NCI-H146 treated with DMSO at 0.1 percent for 48 hours (cell line): ENCODE measurements around the gene JTB.

Experiments
- DNase-seq: peaks from one replicate; lab custom pipeline; 2025; ENCODE audit not compliant: unreplicated experiment; lab: John Stamatoyannopoulos, UW

Gene JTB

DNA sequence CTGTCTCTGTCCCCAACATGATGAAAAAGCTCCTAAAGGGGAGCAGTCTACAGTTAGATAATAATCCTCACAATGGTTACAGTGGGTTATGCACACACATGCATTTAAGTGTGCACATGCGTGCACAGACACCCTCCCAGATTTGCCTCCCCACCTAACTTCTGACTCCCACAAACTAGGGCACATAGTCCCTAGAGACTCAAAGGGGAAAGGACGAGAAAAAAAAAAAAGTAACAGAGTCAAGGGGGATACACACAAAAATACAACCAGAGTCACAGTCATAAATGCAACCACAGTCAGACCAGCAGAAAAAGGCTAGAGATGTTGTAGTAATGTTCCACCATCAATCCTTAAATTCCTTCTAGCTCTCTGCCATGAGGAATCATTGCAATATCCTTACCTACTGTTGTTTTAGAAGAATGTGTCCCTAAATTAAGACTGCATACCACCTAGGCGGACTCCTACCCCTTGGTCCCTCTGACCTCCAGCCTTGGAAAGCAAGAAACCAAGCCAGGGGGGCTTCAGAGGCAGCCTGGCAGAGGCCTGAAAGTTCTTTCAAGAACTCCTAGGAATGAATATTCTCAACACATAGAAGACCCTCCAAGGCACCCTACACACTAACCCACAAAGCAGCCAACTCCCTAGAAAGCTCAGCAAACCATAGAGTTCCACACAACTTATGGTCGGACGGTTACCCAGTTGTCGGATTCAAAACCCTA is 20.3 kb downstream of the JTB start:
- DNase-seq: no peak

GRCh38 chr1:153954826-153955225 is 22.6 kb downstream of the JTB start:
- no peak for DNase-seq

DNA sequence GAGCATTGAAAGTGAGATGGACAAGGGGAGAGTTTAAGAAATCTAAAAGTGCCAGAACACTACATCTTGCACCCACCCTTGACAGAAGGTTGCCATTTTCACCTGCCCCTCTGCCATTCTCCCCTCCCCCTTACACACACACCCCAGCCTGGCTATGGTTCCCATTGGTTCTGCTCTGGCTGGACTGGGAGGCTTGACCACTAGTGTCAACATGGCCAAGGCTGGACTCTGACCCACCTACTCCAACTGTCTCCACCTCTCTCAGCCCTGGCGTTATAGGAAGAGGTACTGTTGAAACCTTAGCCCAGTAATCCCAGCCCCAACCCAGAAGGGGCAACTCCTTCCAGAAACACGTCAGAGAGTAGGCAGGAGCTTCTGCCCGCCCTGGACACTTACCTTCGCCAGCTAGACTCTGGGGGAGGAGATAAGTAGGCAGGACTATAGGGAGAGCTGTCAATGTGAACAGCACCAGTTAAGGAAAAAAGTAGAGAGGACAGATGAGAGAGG is 23.6 kb downstream of the JTB start:
- DNase-seq: no peak

- no peak for DNase-seq
Measured at GRCh38 chr1:153951801-153952200, 25.7 kb downstream of the JTB start.

DNA sequence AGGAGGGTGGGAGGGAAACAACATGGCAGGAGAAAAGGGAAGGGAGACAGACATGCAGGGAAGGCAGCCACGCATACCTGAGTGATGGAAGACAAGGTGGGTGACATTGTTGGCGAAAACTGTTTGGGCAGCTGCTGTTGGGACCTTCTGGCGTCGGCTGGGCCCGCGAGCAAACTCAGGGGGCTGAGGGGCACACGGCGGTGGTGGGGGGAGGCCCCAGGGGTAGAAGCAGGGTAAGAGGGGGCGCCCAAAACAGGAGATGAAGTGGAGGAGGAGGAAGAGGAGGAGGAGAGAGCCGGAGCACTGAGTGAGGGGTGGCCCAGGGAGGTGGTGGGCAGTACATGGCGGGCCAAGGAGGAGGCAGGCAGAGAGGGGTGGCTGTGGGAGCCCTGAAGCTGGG is 26.3 kb downstream of the JTB start:
- DNase-seq: no peak

DNA sequence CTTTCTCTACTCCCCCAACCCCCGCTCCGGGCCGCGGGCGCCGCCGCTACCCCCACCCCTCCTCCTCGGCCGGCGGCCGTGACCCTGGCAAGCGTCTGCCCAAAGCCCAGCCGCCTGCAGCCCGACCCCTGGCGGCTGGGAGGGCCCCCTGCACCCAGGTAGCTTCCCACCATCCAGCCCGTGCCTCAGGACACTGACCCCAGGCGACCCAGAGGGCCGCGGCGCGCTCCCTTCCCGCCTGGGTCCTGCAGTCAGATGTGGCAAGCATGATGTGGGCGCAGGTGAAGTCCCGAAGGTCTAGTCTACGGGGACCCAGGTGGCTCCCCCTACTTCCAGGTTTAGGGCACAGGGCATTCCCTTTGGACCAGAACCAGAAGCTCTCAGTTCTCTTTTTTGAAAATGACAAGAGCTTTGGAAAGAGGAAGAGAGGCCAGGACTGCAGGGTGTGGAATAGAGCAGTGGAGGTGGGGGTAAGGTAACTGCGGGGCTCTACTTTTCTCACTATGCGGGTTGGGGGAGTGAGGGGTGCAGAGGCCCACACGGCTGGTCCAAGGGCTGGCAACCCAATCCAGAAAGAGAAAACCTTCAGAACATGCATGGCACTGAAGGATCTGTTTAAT is 30.7 kb downstream of the JTB start, which contains the start of gene DENND4B:
TSS of gene DENND4B (minus strand) at position 97 of the 620 bp plus-strand sequence. CDS start 2,344 bp downstream, outside the sequence.
- peak; percentile 43 for DNase-seq

DNA sequence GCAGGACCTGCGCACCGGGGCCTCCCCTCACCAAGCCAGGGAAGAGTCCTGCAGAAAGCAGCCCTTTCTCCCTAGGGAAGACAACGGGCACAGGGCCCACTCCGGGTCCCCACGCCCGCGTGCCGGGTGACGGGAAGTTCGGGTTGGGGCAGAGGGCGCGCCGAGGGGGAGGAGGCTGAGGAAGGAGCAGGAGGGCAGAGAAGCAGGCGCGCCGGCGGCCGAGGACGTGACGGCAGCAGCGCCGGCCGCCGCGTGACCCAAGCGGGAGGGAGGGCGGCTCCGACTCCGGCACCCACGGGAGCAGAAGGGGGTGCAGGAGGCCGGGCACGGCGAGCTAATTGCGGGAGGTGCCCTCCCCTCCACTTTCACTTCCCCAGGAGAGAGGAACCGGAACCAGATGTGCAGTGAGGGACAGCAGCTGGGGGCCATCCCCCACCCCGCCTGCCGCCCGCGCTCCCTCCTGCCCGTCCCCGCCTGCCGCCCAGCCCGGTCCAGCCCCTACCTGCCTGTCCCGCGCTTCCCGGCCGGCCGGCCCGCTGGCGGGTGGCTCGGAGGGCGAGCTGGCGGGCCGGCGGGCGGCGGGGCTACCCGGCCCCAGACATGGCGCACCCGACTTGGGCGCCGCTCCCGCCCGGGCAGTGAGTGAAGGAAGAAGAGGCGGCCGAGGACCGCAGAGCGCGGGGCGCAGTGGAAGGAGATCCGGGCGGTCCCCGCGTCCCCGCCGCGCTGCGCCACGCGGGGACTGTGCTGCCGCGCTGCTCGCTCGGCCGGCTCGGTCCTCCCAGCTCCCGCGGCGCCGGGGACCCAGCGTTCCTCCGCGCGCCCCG is 31.5 kb downstream of the JTB start:
- DNase-seq: peak; percentile 14

DNA sequence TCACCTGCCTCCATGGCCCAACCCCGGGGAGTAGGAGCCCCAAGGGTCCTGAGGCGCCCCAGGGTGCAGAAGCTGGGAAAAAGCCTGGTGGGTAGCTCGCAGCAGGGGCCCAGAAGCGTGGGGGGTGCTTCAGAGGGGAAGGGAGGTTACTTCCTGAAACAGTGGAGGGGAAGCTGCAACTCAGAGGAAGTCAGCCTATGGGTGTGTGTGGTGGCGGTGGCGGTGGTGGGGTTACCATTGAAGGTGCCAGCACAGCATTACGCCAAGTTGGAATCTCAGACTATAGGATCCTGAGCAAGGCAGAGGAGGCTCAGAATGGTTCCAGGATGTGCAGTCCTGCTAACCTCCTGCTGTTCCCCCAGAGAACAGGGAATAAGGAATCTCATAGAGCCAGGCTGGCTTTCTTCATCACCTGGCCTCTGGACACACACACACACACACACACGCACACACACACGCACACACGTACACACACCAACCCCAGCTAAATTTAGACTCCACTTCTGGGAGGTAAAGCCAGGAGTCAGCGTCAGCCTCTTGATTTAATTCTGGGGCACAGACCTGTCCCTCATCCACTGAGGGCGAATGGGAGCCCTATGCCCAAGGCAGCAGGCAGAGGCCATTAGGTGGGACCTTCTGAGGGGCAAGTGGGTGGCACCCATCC is 32.2 kb downstream of the JTB start:
- DNase-seq: no peak

DNA sequence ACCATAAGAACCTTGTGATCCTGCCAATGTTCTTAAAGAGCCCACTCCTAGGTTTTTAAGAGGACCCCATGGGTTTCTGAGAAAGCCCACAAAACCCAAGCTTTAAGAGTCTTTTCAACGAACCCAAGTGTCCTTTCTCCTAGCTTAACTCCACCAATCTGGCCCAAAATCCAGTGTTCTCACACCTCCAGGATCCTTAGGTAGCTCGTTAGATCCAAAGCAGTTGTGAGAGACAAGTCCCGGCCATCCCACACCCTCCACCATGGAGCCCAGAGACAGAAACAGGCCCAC is 32.7 kb downstream of the JTB start:
- DNase-seq: no peak

DNA sequence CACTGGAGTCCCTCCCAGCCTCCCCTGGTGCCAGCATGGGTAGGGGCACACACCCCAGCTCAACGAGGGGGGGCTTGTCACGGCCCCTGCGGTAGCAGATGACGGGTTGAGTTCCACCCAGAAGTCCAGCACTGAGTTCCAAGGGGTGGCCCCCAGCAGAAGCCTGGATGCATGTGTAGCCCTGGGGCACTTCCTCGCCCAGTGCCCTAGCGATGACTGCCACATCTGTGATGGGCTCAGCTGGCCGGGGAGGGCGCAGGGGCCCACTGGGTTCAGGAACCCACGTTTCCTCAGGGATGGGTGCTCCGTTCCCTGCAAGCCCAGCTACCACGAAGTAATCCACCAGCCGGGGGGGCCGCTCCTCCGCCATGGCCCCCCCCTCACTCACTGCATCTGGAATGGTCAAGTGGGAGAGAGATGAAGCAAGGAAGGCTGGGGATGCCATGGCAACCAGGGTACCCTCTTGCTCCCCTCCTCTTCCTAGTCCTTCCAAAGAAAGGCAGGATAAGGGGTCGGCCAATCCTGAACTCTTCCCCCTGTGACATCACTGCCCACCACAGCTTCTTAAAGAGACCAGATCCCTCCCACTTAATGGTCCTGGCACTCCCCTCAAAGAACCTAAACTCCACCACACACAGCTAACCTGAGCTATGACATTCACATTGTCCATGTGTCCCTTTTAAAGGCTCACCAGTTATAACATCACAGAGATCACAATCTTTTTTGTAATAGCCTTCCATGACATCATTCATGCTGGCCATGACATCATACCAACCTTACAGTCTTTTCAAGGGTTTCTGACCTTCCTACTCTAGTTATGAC is 33.3 kb downstream of the JTB start:
- no peak for DNase-seq

DNA sequence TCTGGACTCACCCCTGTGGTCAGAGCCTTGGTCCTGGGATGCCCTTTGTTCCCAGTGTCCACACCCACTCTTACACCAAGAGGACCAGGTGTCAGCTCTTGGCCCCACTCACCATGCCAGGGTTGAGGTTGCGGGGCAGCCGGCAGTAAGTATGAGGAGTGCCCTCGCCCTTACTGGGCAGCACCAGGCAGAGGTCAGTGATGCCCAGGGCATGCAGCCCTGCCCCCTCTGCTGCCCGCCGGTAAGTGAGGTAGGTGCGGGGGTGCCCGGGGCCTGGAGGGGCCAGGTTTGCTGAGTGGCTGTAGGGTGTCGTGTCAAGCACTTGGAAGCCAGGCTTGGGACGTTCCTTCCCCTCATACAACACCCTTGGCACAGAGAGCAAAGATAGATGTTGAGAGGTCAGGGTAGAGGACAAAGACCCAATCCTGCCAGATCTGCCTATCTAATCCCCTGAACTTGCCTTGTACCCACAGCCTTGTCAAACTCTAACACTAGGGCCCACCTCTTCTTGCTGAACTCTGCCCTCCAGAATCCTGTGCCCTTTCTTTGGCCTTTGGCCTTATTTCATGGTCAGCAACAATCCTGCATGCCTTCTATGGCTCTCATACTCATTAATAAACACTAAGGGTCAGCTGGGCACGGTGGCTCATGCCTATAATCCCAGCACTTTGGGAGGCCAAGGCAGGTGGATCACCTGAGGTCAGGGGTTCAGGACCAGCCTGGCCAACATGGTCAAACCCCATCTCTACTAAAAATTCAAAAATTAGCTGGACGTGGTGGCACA is 34.5 kb downstream of the JTB start:
- DNase-seq: no peak

- no peak for DNase-seq
Measured at GRCh38 chr1:153941826-153942725, 35.4 kb downstream of the JTB start.

DNA sequence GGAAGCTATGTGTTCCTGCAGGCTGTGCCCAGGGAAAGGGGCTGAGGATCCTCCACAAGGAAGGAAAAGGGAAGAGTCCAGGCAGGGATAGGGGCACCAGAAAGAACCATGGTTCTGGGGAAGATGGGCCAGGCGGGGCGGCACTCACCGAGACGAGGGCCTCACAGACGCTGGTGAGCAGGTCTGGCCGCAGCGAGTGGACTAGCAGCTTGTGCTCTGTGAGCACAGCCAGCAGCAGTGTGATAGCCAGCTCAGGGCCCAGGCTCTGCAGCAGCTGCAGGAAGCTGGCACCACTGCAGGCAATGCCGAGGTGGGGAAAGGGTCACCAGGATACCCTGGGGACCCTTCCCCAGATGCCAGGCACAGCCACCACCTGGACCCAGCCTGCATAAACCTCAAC is 36.7 kb downstream of the JTB start:
- DNase-seq: no peak

- no peak for DNase-seq
Measured at GRCh38 chr1:153939476-153939875, 38.0 kb downstream of the JTB start.

DNA sequence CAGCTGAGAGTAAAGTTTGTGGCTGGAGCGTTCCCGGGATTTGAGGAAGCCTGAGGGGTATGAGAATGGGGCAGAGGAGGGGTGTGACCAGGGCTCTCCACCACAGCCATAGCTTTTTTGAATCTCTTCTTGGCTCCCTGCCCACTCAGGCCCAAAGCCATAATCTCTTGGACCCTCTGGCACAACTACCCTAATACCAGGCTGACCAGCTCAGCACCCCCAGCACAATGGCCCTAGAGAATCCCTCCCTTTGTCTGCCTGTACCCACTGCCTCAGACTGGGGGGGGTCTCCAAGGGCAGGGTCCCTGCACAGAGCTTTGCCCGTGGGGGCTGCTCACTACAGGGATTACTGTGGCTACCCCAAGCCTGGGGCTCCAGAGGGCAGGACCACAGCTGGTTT is 38.5 kb downstream of the JTB start:
- DNase-seq: no peak

DNA sequence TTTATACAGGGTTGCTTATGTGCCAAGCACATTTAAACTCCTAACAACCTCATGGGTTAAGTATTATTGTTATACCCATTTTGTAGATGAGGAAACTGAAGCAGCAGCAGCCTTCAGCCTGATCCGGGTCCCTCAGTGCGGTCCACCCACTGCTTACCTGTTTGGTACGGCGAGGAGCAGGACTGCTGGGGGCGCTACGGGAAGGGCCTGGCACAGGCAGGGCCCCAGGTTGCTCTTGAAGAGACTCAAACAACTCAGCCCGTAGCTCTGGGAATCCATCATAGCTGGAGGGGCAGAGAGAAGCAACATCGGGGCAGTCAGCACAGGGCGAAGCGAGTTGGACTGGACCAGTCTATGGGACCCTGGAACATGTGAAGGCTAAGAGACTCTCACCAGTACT is 40.1 kb downstream of the JTB start:
- DNase-seq: no peak

GRCh38 chr1:153936011-153936802 is 41.3 kb downstream of the JTB start:
- DNase-seq: no peak

GRCh38 chr1:153934746-153935145 is 42.7 kb downstream of the JTB start:
- DNase-seq: no peak
